Parathyroid adenoma (tissue), 2 donors: ENCODE results near the gene COL26A1.

ENCODE experiments used
- H2AFZ ChIP-seq: fragments of 300-600 bp; sonication (generic); one replicate; pipeline ENCODE4 v1.7.0; 2017; ENCODE audit warnings: antibody characterized with exemption, mild to moderate bottlenecking
- H3K27ac ChIP-seq: fragments of 300-600 bp; sonication (generic); one replicate; pipeline ENCODE4 v1.7.0; 2017
- H3K27me3 ChIP-seq: fragments of 300-600 bp; sonication (generic); one replicate; pipeline ENCODE4 v1.7.0; 2017; ENCODE audit warnings: low read length; ENCODE audit not compliant: control insufficient read depth, insufficient read depth
- H3K36me3 ChIP-seq: fragments of 300-600 bp; sonication (generic); one replicate; pipeline ENCODE4 v1.7.0; 2017; ENCODE audit warnings: low read length; ENCODE audit not compliant: control insufficient read depth, insufficient read depth
- H3K4me1 ChIP-seq: fragments of 300-600 bp; sonication (generic); one replicate; pipeline ENCODE4 v1.7.0; 2017; ENCODE audit warnings: control low read depth
- H3K4me2 ChIP-seq: fragments of 300-600 bp; sonication (generic); one replicate; pipeline ENCODE4 v1.7.0; 2017; ENCODE audit warnings: low read length
- H3K4me3 ChIP-seq: fragments of 300-600 bp; sonication (generic); one replicate; pipeline ENCODE4 v1.7.0; 2017; ENCODE audit warnings: low read depth, low read length
- H3K79me2 ChIP-seq: fragments of 300-600 bp; sonication (generic); one replicate; pipeline ENCODE4 v1.7.0; 2017; ENCODE audit warnings: control low read depth
- H3K9ac ChIP-seq: fragments of 300-600 bp; sonication (generic); one replicate; pipeline ENCODE4 v1.7.0; 2017; ENCODE audit warnings: mild to moderate bottlenecking
- H3K9me3 ChIP-seq: fragments of 300-600 bp; sonication (generic); one replicate; pipeline ENCODE4 v1.7.0; 2017; ENCODE audit warnings: low read length; ENCODE audit not compliant: control insufficient read depth
- CTCF ChIP-seq: fragments of 300-600 bp; sonication (generic); IDR thresholded peaks from one replicate; pipeline ENCODE4 v1.7.0; 2017; ENCODE audit warnings: antibody characterized with exemption, mild to moderate bottlenecking
- donor health status: primary hyperparathyroidism.

COL26A1 gene

DNA sequence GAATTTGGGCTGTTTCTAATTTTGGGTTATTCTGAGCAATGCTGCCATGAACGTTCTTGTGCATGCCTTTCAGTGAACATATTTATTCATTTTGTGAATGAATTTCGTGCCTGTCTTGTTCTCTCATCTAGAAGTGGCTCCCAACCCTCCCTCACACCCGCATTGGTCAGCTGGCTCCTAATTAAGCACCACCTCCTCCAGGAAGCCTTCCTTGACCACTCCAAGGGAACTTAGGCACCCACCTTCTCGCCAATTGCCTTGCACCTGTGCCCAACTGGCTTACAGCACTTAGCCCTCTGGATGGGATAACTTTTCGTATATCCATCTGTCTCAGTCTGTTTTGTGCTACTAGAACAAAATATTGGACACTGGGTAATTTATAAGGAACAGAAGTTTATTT is 159.3 kb downstream of the COL26A1 start:
- Histone ChIP-seq H3K9ac (no peak overlapping the region), H3K36me3 (no peaks in the 10 kb centered on the region), H3K4me2 (no peak overlapping the region), H3K79me2 (no peaks in the 10 kb centered on the region), H3K27me3 (no peaks in the 10 kb centered on the region), H3K27ac (no peak overlapping the region), H3K4me1 (peaks cover 3% of the 10 kb centered on the region), H3K4me3 (no peak overlapping the region), H2AFZ (no peak overlapping the region), H3K9me3 (no peaks in the 10 kb centered on the region)
- no peak for TF ChIP-seq CTCF

DNA sequence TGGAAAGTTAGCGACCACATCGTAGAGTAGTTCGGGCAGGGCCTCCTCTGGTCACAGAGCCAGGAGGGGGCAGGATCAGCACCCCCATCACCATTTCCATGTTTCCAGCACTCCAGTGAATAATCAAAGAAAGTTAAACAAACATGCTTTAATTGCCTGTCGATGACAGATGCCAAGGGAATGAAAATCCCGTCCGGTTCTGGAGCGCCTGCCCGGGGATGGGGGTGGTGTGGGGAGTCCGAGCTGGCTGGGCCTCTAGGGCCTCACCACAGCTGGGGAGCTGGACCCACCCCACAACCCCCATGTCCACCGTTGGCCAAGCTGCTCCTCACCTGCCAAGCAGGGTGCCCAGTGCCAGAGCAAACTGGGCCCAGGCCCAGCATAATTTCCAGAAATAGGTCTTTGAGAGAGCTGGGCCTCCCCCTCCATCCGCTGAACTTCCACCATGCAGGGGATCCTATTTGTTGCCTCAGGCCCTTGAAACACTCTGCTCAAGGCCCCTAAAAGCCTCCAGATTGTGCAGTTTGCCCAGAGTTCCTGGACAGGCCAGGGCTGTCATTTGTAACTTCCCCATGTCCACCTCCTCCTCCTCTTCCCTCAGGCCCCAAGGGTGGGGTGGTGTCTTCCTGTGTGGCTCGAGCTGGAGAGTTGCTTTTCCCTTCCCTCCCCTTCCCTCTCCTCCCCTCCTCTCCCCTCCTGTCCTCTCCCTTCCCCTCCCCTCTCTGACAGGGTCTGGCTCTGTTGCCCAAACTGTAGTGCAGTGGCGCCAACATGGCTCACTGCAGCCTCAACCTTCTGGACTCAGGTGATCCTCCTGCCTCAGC is 165.4 kb downstream of the COL26A1 start:
- Histone ChIP-seq H3K9ac (no peak overlapping the region), H3K27me3 (no peaks in the 10 kb centered on the region), H3K27ac (no peak overlapping the region), H2AFZ (no peak overlapping the region), H3K79me2 (no peaks in the 10 kb centered on the region), H3K4me2 (no peak overlapping the region), H3K9me3 (no peaks in the 10 kb centered on the region), H3K36me3 (no peaks in the 10 kb centered on the region), H3K4me3 (no peak overlapping the region), H3K4me1 (no peaks in the 10 kb centered on the region)
- TF ChIP-seq CTCF, result no peak

GRCh38 chr7:101529560-101529959 is 166.9 kb downstream of the COL26A1 start:
- Histone ChIP-seq H3K79me2 (no peaks in the 10 kb centered on the region), H3K4me3 (no peak overlapping the region)

DNA sequence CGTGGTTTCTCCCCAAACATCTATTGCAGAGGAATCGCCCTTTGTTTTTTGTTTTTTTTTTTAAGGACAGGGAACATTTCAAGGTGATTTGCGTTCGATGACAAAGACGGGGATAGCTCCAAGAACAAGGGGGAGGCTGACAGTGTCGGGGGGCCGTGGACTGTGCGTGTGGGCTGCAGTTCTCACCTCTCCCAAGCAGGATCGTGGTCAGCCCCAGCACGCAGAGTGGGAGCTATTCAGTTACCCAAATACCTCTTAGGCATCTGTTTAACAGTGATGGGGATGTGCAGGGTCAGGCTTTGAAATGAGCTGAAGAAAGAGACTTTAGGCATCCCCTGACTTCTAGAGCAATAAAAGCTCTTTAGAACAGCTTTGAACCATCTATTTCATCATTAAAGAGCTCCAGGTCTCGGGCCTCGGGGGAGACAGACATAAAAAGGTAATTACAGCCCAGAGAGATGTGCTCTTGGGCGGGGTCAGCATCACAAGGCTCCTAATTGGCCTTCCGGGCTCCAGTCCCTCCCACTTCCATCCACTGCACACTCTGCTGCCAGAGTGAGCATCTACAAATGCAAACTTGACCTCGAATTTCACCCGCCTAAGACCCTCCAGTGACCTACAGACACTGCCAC is 169.2 kb downstream of the COL26A1 start:
- no peak overlapping the region for H3K9ac ChIP-seq
- no peak overlapping the region for H3K4me2 ChIP-seq
- no peaks in the 10 kb centered on the region for H3K79me2 ChIP-seq
- no peaks in the 10 kb centered on the region for H3K36me3 ChIP-seq
- H2AFZ ChIP-seq, result no peak overlapping the region
- no peak overlapping the region for H3K4me3 ChIP-seq
- H3K9me3 ChIP-seq, result no peaks in the 10 kb centered on the region
- H3K4me1 ChIP-seq, result no peaks in the 10 kb centered on the region
- TF ChIP-seq CTCF, result no peak
- no peaks in the 10 kb centered on the region for H3K27me3 ChIP-seq
- no peak overlapping the region for H3K27ac ChIP-seq

More at GRCh38 chr7:101529560-101529959, 166.9 kb downstream of the COL26A1 start:
- Histone ChIP-seq H3K9me3 (no peaks in the 10 kb centered on the region), H3K4me2 (no peak overlapping the region), H3K4me1 (no peaks in the 10 kb centered on the region), H3K27ac (no peak overlapping the region), H2AFZ (no peak overlapping the region), H3K36me3 (no peaks in the 10 kb centered on the region), H3K27me3 (no peaks in the 10 kb centered on the region), H3K9ac (no peak overlapping the region)
- no peak for TF ChIP-seq CTCF
